ENCODE data around the gene CARD11. TPM values are rescaled to one million over a fixed set of nuclear protein-coding genes. Genes with fewer than 3 reads are reported as not detected.
A peak's percentile ranks its signal among the peaks of the same experiment; 100 is the strongest.
"Not testable (repeated sequence)": the region's sequence is repeated elsewhere in the genome, so short reads cannot be mapped to it uniquely, and the experiment has no call there.

Gene CARD11
- total RNA-seq, 1 donor = under 0.01 TPM

GRCh38 chr7:2958416-2959102, 85.1 kb downstream of the CARD11 start:
- no peak for TF ChIP-seq CTCF (IDR thresholded peaks at IDR 0.05; ENCODE audit: insufficient read depth, low read length)
- no peak for DNase-seq (ENCODE audit: low read depth)
- no peak overlapping the region for H3K4me3 ChIP-seq (ENCODE audit: low read depth, low read length)

GRCh38 chr7:2957369-2957727, 86.3 kb downstream of the CARD11 start:
- H3K4me3 ChIP-seq (ENCODE audit: low read depth, low read length); DNase-seq (ENCODE audit: low read depth): not testable (repeated sequence)

- peak; percentile 30 for DNase-seq (ENCODE audit: low read depth)
- TF ChIP-seq CTCF (IDR thresholded peaks at IDR 0.05; ENCODE audit: insufficient read depth, low read length) = no peak
- no peak overlapping the region for H3K4me3 ChIP-seq (ENCODE audit: low read depth, low read length)
Observed at GRCh38 chr7:2956526-2957368, 86.9 kb downstream of the CARD11 start.

DNA sequence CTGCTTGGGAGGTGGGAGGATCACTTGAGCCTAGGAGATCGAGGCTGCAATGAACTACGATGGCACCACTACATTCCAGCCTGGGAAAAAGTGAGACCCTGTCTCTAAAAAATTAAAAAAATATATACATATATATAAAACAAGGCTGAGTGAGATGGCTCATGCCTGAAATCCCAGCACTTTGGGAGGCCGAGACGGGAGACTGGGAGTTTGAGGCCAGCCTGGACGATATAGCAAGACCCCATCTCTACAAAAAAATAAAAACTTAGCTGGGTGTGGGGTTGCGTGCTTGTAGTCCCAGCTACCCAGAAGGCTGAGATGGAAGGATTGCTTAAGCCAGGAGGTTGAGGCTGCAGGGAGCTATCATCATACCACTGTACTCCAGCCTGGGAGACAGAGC, 87.6 kb downstream of the CARD11 start:
- DNase-seq (ENCODE audit: low read depth) = no peak
- no peak for TF ChIP-seq CTCF (IDR thresholded peaks at IDR 0.05; ENCODE audit: insufficient read depth, low read length)
- H3K4me3 ChIP-seq (ENCODE audit: low read depth, low read length) = no peak overlapping the region

DNA sequence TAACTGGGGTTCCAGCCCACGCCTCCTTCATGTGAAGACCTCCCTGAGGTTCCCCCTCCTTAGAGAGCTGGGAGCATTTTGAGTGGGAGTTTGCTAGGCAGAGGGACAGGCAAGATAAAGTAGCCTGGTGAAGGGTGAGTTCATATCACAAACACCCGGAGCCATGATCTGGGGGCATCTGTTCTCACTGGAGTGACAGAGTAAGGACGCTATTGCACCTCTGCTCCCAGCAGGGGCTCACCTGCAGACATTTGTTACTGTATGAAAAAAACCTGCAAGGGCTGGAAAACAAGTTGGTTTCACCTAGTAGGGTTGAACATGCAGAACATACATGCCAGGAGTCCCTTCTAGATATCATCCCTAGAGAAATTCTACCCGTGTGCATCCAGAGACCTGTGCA, 88.4 kb downstream of the CARD11 start:
- no peak for DNase-seq (ENCODE audit: low read depth)
- no peak overlapping the region for H3K4me3 ChIP-seq (ENCODE audit: low read depth, low read length)

GRCh38 chr7:2954433-2954853, 89.2 kb downstream of the CARD11 start:
- H3K4me3 ChIP-seq (ENCODE audit: low read depth, low read length) = no peak overlapping the region
- TF ChIP-seq CTCF (IDR thresholded peaks at IDR 0.05; ENCODE audit: insufficient read depth, low read length) = no peak
- DNase-seq (ENCODE audit: low read depth) = no peak

More for the DNA sequence above, 88.4 kb downstream of the CARD11 start:
- no peak for TF ChIP-seq CTCF (IDR thresholded peaks at IDR 0.05; ENCODE audit: insufficient read depth, low read length)

GRCh38 chr7:2953588-2954407, 89.9 kb downstream of the CARD11 start:
- H3K4me3 ChIP-seq (ENCODE audit: low read depth, low read length) = no peak overlapping the region
- no peak for TF ChIP-seq CTCF (IDR thresholded peaks at IDR 0.05; ENCODE audit: insufficient read depth, low read length)
- no peak for DNase-seq (ENCODE audit: low read depth)
